OCI-LY7 (cell line): Measurements from ENCODE around the gene TRMT61A. TPM values are rescaled to one million over a fixed set of nuclear protein-coding genes. Genes with fewer than 3 reads are reported as not detected.

ENCODE experiments used
- BruUV-seq: library from RNA; stranded (reverse); fragments of 400-500 nt; replicated peaks from 2 replicates; lab custom pipeline; 2021; lab: Mats Ljungman, UMichigan
- CTCF ChIA-PET: fragments of 300-600 bp; sonication (Branson Sonifier 250); formaldehyde crosslinking; loops from one replicate; lab custom pipeline; 2022; ENCODE audit warnings: antibody characterized with exemption; ENCODE audit not compliant: unreplicated experiment; lab: Charles Lee
- POLR2A ChIA-PET: fragments of 300-600 bp; sonication (Branson Sonifier 250); formaldehyde crosslinking; loops from one replicate; lab custom pipeline; 2022; ENCODE audit warnings: antibody characterized with exemption; lab: Charles Lee
- DNase-seq: peaks from one replicate; pipeline ENCODE4 v3.0.0-alpha.2; 2015; ENCODE audit warnings: low spot score
- H2AFZ ChIP-seq: fragments of 200-600 bp; sonication (generic), shearing (Covaris generic); 2 replicates; pipeline ENCODE4 v1.6.1; 2014; ENCODE audit warnings: mild to moderate bottlenecking, antibody characterized with exemption, low read length, moderate library complexity
- H3K27ac ChIP-seq: fragments of 200-600 bp; sonication (generic); 2 replicates; pipeline ENCODE4 v1.5.1; 2014; ENCODE audit warnings: mixed run types, low read depth, mild to moderate bottlenecking, moderate library complexity, low read length, inconsistent platforms; ENCODE audit not compliant: poor library complexity, severe bottlenecking
- H3K36me3 ChIP-seq: fragments of 200-600 bp; sonication (generic); 2 replicates; pipeline ENCODE4 v1.6.1; 2014; ENCODE audit warnings: mild to moderate bottlenecking, antibody characterized with exemption, low read length, moderate library complexity, mixed read lengths; ENCODE audit not compliant: insufficient read depth
- H3K4me1 ChIP-seq: fragments of 200-600 bp; sonication (generic); 2 replicates; pipeline ENCODE4 v1.5.1; 2014; ENCODE audit warnings: mild to moderate bottlenecking, low read length; ENCODE audit not compliant: insufficient read depth, poor library complexity, severe bottlenecking
- H3K4me2 ChIP-seq: fragments of 200-600 bp; sonication (generic); 2 replicates; pipeline ENCODE4 v1.6.1; 2014; ENCODE audit warnings: mild to moderate bottlenecking, low read length
- H3K4me3 ChIP-seq: fragments of 200-600 bp; sonication (generic); 2 replicates; pipeline ENCODE4 v1.5.1; 2014; ENCODE audit warnings: mild to moderate bottlenecking, low read depth, low read length; ENCODE audit not compliant: poor library complexity, severe bottlenecking
- H3K79me2 ChIP-seq: fragments of 200-600 bp; sonication (generic); 2 replicates; pipeline ENCODE4 v1.6.1; 2016; ENCODE audit warnings: low read depth, mild to moderate bottlenecking, low read length, moderate library complexity, mixed read lengths; ENCODE audit not compliant: insufficient read depth
- H3K9me2 ChIP-seq: fragments of 200-600 bp; sonication (generic); 2 replicates; pipeline ENCODE4 v1.6.1; 2016; ENCODE audit warnings: mild to moderate bottlenecking, low read length, mixed read lengths; ENCODE audit not compliant: insufficient read depth
- H3K9me3 ChIP-seq: fragments of 200-600 bp; sonication (generic); 2 replicates; pipeline ENCODE4 v1.6.1; 2014; ENCODE audit warnings: mild to moderate bottlenecking, mixed run types, low read length, mixed read lengths
- H4K20me1 ChIP-seq: fragments of 200-600 bp; sonication (generic); 2 replicates; pipeline ENCODE4 v1.6.1; 2014; ENCODE audit warnings: mild to moderate bottlenecking, antibody characterized with exemption, low read length, moderate library complexity, mixed read lengths; ENCODE audit not compliant: insufficient read depth
- EZH2phosphoT487 ChIP-seq: fragments of 200-600 bp; sonication (generic); IDR thresholded peaks from 2 replicates; pipeline ENCODE4 v1.6.1; 2018; ENCODE audit warnings: low read depth, borderline replicate concordance, mild to moderate bottlenecking, mixed run types, antibody characterized with exemption, low read length, moderate library complexity, mixed read lengths
- intact Hi-C: fragments of 100-400 bp; cut with micrococcal nuclease; formaldehyde crosslinking; loops from one replicate; pipeline ENCODE4 v1.10.0; 2022; ENCODE audit not compliant: unreplicated experiment
- total RNA-seq, 2 experiments: library from RNA; depleted of rRNA in 1 of 2; stranded (reverse); fragments of >200 nt in 1 of 2; shearing (Covaris generic) in 1 of 2; gene quantifications; 2 replicates each; pipeline ENCODE4 v1.2.3, GENCODE V29; 2014 to 2022
- TF ChIP-seq, protein P1 (sequence below): fragments of 200-600 bp; sonication (generic); conservative IDR thresholded peaks from 2 replicates; pipeline ENCODE4 v1.5.1; 2014; ENCODE audit warnings: mild to moderate bottlenecking, antibody characterized with exemption, low read length, moderate library complexity, mixed read lengths

The TRMT61A gene
- total RNA-seq, 2 experiments from 2014 or later: 13.1 to 17.1 TPM

DNA sequence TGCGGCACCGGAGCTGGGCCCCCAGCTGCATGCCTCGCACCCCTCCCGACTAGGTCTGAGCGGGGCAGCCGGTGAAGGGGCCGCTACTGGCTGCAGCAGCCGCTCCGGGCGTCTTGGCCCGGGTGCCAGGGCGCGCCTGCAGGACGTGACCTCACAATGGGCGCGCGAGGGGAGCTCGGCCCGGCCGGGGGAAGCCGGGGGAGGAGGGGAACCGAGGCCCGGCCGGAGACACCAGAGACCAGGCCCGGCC, 33.1 kb downstream of the TRMT61A start:
- ChIA-PET CTCF (interaction anchor here (1.4 kb wide), 1 partner anchor 127 kb away, joined by 4 read pairs; no protein-coding TSS in a partner anchor), POLR2A (interaction anchor here (1.0 kb wide), 1 partner anchor 32 kb away, joined by 4 read pairs; no protein-coding TSS in a partner anchor)
- H3K36me3 ChIP-seq: peaks cover 42% of the 10 kb centered on the region
- no TSS peak for BruUV-seq
- peak overlapping the region; percentile 88 for H3K4me2 ChIP-seq
- H3K9me2 ChIP-seq: no peaks in the 10 kb centered on the region
- peaks cover 94% of the 10 kb centered on the region for H3K79me2 ChIP-seq
- TF ChIP-seq, protein P1, sequence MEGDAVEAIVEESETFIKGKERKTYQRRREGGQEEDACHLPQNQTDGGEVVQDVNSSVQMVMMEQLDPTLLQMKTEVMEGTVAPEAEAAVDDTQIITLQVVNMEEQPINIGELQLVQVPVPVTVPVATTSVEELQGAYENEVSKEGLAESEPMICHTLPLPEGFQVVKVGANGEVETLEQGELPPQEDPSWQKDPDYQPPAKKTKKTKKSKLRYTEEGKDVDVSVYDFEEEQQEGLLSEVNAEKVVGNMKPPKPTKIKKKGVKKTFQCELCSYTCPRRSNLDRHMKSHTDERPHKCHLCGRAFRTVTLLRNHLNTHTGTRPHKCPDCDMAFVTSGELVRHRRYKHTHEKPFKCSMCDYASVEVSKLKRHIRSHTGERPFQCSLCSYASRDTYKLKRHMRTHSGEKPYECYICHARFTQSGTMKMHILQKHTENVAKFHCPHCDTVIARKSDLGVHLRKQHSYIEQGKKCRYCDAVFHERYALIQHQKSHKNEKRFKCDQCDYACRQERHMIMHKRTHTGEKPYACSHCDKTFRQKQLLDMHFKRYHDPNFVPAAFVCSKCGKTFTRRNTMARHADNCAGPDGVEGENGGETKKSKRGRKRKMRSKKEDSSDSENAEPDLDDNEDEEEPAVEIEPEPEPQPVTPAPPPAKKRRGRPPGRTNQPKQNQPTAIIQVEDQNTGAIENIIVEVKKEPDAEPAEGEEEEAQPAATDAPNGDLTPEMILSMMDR: no peak
- TF ChIP-seq EZH2phosphoT487: no peak
- no peaks in the 10 kb centered on the region for H3K9me3 ChIP-seq
- intact Hi-C loops: loop anchor here (5.0 to 10.0 kb wide), 5 partner anchors 45 to 353 kb away; partner anchors contain the start of genes KLC1 and PPP1R13B
- H2AFZ ChIP-seq: peak overlapping the region; percentile 92; the same call in 1 of the 2 replicates
- H4K20me1 ChIP-seq: peaks cover 39% of the 10 kb centered on the region
- peak overlapping the region; percentile 86 for H3K4me3 ChIP-seq
- H3K27ac ChIP-seq: peak overlapping the region; percentile 71
- H3K4me1 ChIP-seq: peaks cover 42% of the 10 kb centered on the region
- DNase-seq: peak; percentile 57

DNA sequence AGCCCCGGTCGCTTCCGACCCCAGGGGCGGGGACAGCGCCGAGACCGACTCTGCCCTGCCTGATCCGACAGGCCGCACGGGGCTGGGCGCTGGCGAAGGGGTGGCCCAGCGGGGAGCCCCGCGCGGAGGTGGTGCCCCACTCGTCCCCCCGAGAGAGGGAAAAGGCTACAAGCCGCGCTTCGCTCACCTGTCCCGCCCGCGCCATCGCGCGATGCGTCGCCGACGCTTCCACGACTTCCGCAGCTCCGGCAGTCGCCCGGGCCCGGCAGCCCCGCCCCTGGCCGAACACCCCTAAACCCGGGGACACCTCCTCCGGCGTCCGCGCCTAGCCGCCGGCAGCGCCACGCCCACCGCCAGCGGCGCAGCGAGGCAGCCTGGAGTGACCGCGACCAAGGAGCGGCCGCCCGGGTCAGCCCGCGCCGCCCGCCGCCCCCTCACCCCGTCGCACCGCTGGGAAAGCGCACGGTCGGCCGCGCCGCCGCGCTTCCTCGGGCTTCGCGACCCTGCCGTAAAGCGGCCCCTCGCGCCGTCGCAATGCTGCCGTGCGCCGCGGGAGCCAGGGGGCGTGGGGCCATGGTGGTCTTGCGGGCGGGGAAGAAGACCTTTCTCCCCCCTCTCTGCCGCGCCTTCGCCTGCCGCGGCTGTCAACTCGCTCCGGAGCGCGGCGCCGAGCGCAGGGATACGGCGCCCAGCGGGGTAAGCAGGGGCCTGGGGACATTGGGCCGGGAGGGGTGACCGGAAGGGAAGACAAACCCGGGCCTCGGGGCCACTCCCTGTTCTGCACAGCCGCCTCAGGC, 33.6 kb downstream of the TRMT61A start, which contains the start of the genes BAG5 and COA8:
Gene BAG5 (minus strand): TSS at position 229 of the 797 bp plus-strand sequence. CDS start 1,493 bp downstream, outside the sequence.
Gene COA8 (plus strand): TSS at position 532 of the 797 bp plus-strand sequence. CDS start 42 bp downstream, at position 574.
- H3K9me2 ChIP-seq: no peaks in the 10 kb centered on the region
- TF ChIP-seq, protein P1: no peak
- TF ChIP-seq EZH2phosphoT487: no peak
- H3K27ac ChIP-seq: peak within 1 kb of the TSS; percentile 71
- intact Hi-C loops: loop anchor here (5.0 to 10.0 kb wide), 5 partner anchors 45 to 352 kb away; partner anchors contain the start of genes KLC1 and PPP1R13B
- H3K79me2 ChIP-seq: peaks cover 93% of the 10 kb centered on the region
- no TSS peak for BruUV-seq
- ChIA-PET CTCF (interaction anchor here (1.4 kb wide), 1 partner anchor 127 kb away, joined by 4 read pairs; no protein-coding TSS in a partner anchor), POLR2A (interaction anchor here (0.6 to 1.0 kb wide), 2 partner anchors 33 to 144 kb away, joined by 4 to 16 read pairs; no protein-coding TSS in a partner anchor)
- H3K4me1 ChIP-seq: peaks cover 44% of the 10 kb centered on the region
- DNase-seq: peak; percentile 90
- peak within 1 kb of the TSS; percentile 92 for H2AFZ ChIP-seq
- H3K4me3 ChIP-seq: peak within 1 kb of the TSS; percentile 86
- H3K4me2 ChIP-seq: peak within 1 kb of the TSS; percentile 88
- H4K20me1 ChIP-seq: peaks cover 36% of the 10 kb centered on the region
- H3K9me3 ChIP-seq: no peaks in the 10 kb centered on the region
- peaks cover 39% of the 10 kb centered on the region for H3K36me3 ChIP-seq
